HG03280 (cell line): ENCODE results near the gene SETDB2.
"Not testable (repeated sequence)": the region's sequence is repeated elsewhere in the genome, so short reads cannot be mapped to it uniquely, and the experiment has no call there.

Experiments used
- ATAC-seq: cut with Tn5 transposase; IDR thresholded peaks from one replicate; pipeline ENCODE4 v1.9.1; 2021; ENCODE audit warnings: mild to moderate bottlenecking, moderate library complexity; ENCODE audit not compliant: unreplicated experiment

Gene SETDB2

DNA sequence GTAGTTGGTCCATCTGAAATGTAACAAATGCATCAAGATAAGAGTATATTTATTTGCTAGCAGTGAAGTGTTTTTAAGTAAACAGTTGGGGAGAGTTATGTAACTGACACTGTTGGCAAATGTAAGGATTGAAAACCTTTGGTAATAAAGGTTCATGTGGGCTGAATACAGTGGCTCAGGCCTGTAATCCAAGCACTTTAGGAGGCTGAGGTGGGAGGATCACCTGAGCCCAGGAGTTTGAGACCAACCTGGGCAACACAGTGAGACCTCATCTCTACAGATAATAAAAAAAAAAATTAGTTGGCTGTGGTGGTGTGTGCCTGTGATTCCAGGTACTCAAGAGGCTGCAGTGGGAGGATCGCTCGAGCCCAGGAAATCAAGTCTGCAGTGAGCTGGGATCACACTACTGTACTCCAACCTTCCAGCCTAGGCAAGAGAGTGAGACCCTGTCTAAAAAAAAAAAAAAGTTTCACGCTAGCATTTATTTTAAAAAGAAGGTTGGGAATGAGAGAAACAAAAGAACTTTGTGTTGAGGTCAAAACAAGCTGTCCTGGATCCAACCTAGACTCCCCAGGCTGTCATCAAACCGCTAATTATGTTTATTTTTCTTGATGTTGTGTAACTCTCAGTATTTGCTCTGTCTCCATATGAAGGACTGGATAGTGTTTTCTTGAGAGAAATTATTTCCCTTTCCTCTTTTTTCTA is 20.7 kb downstream of the SETDB2 start:
- no peak for ATAC-seq

DNA sequence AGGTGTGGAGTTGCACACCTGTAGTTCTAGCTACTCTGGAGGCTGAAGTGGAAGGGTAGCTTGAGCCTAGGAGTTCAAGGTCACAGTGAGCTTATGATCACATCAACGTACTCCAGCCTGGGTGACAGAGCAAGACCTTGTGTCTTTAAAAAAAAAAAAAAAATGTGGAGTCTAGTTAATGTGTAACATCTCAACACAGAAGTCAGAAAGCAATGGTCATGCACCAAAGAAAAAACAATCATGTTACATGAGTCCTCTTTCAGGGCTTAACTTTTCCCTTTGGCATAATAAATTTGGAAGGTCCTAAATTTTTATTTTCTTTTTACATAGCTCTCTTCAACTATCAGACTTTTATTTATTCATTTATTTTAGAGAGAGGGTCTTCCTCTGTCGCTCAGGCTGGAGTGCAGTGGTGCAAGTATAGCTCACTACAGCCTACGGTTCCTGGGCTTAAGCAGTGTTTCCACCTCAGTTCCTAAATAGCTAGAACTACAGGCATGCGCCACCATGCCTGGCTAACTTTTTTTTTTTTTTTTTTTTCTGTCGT is 22.3 kb downstream of the SETDB2 start:
- no peak for ATAC-seq

DNA sequence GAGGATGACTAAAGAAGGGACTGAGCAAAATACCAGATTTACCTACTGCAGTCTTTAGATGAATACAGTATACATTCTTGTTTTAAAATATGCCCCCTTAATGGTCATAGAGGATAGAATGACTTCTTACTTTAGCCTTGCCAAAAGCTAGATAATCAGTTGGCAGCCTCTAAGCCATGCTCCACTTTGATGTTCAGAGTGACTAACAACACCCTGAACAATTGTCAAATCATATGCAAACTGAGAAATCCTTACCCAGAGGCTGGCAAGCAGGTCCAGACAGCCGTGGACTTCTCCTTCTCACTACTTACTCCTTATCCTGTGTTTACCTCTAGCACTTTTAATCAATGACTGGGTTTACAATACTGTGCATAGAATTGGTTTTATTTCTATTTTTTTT is 28.1 kb downstream of the SETDB2 start:
- ATAC-seq, result no peak

DNA sequence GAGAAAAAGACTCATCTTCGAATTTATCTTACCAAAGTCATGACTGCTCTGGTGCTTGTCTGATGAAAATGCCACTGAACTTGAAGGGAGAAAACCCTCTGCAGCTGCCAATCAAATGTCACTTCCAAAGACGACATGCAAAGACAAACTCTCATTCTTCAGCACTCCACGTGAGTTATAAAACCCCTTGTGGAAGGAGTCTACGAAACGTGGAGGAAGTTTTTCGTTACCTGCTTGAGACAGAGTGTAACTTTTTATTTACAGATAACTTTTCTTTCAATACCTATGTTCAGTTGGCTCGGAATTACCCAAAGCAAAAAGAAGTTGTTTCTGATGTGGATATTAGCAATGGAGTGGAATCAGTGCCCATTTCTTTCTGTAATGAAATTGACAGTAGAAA is 32.5 kb downstream of the SETDB2 start:
- no peak for ATAC-seq

DNA sequence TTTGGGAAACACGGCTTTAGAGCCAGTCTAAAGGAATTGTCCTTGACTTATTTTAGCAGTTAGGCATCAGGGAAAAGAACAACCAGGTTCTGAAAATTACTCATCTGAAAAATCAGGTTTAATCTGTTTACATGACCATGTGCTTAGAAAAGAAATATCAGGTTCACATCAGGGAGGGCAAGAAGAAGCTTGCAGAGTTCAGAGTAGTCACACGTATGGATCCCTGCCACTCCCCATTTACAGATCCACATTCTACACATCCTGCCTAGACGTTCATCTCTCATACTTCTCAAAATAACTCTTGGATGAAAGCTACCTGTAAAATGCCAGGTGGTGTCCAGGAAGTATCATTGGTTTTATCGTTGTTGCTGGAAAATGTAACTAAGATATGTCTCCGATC is 37.7 kb downstream of the SETDB2 start:
- ATAC-seq, result no peak

DNA sequence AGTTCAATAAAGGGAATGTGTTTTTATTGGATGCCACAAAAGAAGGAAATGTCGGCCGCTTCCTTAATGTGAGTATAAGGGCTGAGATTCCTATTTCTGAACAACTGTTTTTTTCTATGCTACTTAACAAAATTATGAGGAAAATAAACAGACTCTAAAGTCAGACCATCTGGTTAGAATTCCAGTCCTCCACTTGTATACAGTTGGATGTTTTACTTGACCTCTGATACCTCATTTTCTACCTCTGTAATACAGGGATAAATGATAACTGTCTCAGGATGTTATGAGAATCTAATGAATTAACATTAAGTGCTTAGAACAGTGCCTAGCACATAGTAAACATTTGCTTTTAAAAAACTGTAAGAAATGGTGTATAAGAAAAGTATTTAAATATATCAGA is 44.5 kb downstream of the SETDB2 start:
- no peak for ATAC-seq

DNA sequence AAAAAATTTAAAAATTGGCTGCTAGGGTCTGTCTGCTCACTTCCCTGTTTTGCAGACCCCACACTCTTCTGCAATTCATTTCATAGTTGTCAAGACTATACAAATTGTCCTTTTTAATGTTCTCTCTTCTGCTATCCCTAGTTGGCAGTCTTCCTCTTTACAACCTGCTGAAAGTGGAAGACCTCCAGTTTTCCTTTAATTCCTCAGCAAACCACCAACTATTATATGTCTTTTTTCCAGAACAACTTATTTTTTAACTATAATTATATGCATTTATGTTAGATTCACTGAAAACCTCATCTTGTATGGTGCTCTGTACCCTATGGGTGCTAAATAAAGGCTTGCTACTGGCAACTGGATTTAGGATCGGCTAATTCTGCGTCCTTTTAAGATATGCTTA is 50.6 kb downstream of the SETDB2 start:
- ATAC-seq, result no peak

DNA sequence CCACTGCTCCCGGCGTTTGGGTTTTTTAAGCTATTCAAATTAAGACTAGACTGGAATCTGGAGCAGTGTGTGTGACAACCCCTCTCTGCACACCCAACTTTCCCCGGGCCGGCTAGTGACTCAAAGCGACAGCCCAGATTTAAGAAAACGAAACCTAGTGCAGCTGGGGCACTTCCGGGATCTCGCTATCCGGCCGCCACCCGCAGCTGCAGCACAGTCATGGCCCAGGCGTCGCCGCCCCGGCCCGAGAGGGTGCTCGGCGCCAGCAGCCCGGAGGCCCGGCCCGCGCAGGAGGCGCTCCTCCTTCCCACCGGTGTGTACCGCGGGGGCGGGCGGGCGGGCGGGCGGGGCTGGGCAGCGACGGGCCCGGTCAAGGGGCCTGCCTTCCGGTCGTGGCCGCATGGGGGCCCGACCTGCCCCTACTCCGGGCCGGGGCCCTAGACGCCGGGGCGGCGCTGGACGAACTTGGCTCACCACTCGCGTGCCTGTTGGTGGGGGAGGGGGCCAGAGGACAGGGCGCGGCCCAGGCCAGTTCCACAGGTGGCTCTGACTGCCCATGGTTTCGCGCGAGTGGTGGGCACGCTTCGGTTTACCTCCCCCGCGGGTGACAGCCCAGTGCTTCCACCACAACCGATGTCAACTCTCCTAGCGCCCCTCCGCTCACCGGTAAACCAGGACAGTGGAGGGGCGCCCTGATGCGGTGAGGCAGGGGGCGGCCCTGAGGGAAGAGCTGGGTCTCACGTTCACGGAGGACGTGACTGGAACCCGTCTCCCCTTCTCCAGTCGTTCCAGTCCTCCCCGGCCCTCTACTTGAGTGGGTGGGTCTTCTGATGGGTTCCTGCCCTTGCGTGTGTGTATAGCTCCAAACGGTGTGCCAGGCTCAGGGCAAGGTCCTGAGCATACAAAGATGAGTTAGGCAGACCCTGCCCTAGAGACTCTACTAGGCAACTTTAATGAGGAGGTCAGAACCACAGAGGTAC is 52.0 kb downstream of the SETDB2 start, which contains the start of gene PHF11:
PHF11 (plus strand) TSS at position 171 of the 980 bp plus-strand sequence; CDS start at position 220, 49 bp downstream.
- ATAC-seq, result peak; percentile 86

DNA sequence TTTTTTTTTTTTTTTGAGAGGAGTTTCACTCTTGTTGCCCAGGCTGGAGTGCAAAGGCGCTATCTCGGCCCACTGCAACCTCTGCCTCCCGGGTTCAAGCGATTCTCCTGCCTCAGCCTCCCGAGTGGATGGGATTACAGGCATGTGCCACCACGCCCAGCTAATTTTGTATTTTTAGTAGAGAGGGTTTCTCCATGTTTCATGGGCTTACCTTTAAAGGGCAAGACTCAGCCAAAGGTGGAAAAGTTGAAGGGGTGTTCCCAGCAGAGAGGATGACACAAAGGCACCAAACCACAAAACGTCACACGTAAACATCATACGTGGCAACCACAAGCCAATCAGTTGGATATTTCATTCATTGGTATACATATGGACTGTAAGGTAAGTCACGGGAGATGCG is 52.8 kb downstream of the SETDB2 start:
- not testable (repeated sequence) for ATAC-seq

DNA sequence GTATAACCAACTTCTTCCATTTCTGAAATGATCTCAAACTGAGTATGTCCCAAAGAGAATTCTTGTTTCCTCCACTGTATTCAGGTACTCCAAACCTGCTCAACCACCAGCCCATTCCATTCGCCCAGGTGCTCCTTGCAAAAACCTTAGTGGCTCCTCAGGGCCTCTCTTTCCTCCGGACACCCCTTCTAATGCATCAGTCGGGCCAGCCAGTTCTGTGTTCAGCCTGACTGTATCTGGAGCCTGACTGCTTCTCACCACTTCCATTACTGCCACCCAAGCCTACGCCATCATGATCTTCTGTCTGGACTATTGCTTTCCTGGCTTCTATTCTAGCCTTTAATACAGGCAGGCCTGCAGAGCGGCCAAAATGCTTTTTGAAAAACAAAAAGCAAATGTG is 53.2 kb downstream of the SETDB2 start:
- ATAC-seq, result no peak

DNA sequence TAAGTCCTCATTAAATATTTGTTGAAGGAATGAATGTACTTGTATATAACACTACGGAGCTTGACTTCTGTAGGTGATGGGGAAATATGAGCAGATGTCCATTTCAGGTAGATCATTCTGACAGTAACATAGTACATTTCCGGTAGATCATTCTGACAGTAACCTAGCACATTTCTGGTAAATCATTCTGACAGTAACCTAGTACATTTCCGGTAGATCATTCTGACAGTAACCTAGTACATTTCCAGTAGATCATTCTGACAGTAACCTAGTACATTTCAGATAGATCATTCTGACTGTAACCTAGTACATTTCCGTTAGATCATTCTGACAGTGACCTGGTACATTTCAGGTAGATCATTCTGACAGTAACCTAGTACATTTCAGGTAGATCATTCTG is 54.1 kb downstream of the SETDB2 start:
- ATAC-seq, result no peak

DNA sequence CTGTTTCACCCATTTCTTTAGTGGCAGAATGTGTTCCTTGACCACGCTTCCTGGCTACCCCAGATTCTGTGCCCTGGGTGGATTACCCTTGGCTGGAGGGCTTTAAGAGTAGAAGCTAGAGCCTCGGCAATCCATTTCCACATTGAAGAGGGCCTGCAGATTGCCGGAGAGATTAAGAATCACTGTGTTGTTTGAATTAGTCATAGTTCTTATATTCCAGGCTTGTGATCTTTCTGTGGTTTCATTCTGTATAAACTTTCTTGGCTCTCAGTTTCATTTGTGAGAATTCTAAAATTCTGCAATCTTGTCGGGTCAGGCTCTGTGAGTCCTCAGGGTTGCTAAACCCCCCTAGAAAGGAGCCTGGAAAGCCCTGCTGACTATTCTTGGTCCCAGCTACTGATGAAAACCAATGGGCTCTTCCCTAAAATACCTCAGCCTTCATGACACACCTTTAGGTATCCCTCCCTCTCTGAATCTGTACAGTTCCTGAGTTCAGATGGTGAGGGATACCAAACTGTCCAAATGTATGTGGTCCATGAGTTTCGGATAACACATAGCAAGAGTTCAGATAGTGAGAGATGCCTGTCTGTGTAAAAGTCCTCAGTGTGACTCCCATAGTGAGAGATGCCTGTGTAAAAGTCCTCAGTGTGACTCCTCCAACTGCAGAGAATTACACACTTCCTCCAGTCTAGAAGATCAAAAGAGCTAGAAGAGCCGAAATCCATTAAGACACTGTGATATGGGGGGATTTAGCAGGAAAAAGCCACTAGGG is 56.0 kb downstream of the SETDB2 start:
- ATAC-seq, result no peak

DNA sequence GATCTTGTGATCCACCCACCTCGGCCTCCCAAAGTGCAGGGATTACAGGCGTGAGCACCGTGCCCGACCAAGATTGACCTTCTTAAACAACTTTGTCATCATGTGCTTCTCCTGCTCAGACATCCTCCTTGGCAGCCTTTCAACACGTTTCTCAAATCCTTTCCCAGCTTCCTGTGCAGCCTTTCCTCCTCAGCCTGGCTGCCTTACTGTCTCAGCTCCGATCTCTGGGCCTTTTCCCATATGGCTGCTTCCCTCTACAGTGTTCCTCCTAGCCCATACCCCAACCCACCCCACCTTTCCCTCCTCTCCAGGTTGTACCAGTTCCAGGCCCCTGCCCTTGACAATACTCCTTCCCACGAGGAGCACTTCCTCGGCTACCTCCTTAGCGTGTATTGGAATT is 58.9 kb downstream of the SETDB2 start:
- no peak for ATAC-seq

DNA sequence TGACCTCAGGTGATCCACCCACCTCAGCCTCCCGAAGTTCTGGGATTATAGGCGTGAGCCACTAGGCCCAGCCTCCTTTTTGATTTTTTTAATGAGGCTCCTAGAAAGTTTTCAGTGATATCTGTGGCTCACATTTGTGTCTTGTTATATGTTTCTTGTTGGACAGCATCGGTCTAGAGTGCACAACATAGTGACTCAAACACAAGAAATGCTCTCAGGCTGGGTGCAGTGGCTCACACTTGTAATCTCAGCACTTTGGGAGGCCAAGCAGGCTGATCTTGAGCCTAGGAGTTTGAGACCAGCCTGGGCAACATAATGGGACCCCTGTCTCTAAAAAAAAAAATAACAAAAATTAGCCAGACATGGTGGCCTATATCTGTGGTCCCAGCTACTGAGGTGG is 59.9 kb downstream of the SETDB2 start:
- no peak for ATAC-seq

DNA sequence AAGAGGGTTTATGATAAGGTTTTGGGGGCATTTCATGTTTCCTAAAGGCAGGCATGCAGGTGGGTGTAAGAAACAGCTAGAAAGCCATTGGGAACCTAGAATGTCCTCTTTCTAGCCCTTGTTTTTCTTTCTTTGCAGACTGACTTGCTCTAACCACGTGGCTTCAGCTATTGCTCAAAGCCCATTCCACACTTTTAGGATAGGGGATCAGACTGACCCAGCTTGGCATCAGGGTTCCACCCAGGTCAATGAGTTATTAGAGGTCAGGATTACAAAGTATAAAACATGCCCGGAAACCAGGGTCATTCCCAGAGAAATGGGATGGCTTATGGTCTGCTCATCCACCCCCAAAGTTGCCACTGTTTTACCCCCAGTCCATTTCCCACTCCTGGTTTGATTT is 68.5 kb downstream of the SETDB2 start:
- no peak for ATAC-seq

DNA sequence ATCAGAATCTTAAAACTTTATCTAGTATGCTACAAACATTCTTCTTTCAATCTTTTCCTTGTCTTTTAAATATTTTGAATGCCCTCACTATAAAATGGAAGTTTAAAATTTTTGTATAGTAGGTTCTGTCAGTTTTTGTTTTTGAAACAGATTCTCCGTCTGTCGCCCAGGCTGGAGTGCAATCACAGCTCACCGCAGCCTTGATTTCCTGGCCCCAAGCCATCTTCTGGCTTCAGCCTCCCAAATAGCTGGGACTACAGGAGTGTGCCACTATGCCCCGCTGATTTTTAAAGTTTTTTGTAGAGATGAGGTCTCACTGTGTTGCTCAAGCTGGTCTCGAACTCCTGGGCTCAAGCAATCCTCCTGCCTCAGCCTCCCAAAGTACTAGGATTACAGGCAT is 72.4 kb downstream of the SETDB2 start:
- ATAC-seq, result no peak

DNA sequence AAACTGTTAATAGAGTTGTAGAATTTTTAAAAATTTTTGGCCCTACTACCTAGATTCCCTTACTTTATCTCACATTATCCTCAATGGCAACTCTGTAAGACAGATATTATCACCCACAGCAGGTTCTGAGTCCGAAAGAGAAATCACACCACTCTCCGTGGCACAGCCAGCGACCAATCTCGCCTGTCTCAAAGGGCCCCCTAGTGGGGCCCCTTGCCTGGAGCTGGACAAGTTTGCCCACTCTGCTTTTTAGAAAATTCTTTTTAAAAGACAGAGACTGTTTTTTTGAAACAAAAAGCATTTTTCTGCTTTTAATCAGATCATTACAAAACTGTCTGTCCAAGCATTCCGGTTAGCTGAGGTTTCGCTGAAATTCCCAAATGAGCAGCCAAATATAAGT is 73.4 kb downstream of the SETDB2 start:
- no peak for ATAC-seq

DNA sequence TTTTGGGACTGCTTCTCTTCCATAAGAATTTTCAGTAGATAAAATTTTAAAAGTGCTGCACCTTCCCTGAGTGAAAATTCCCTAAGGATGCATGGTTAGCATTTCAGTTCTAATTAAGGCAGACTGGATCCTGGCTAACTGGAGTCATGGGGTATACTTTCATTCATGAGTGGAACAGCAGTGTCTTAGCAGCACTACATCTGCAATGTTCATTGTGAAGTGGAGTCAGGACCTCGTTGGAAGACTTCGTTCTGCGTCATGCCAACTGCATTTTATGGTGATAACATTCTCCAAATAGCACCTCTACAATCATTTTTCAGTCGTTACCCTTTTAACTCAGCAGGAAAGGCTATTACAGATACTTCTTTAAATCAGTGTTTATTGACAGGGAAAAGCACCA is 77.2 kb downstream of the SETDB2 start:
- ATAC-seq, result no peak

DNA sequence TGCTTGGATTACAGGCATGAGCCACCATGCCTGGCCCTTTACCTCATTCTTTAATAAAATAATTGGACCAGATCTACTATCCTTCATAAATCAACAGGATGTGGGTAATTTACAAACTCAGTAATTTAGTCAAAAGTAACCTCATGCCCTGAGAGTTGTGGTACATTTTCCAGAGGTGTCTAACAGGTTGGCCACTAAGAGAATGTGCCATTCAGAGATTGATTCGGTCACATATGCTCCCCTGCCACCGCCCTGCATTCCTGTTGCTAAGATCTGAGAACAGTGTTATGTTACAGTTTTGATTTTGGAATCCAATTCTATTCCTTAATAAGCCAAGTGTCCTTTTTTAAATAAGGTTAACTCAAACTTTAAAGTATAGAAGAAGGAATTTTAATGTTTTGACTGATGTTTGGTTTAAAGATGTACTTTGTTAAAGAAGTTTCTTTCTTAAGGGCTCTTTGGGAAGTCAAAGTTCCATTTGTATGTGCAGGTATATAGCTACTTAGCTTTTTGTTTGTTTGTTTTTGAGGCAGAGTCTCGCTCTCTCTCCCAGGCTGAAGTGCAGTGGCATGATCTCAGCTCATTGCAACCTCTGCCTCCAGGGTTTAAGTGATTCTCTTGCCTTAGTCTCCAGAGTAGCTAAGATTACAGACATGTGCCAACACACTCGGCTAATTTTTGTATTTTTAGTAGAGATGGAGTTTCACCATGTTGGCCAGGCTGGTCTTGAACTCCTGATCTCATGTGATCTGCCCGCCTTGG is 80.8 kb downstream of the SETDB2 start:
- no peak for ATAC-seq

DNA sequence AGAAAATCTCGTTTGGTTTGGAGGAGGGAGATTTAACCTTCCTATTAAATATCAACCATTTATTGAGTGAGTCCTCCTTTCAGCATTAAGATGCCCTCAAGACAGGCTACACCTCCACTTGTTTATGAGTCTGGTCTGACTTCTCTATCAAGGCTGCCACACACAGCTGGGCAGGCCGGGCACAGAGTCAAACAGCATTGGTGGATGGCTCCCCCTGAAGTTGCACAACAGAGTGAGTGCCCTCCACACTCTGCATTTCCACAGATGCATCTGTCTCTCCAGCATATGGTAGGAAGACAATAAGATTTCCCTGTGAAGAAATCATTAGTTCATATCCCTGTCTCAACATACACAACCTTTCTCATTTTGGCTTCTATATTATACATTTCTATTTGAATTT is 83.0 kb downstream of the SETDB2 start:
- ATAC-seq, result no peak
